ENCODE measurements around the gene NF1.

GRCh38 chr17:31095236-31096105 lies 694 bp downstream of the NF1 start:
- TF ChIP-seq, protein P1, sequence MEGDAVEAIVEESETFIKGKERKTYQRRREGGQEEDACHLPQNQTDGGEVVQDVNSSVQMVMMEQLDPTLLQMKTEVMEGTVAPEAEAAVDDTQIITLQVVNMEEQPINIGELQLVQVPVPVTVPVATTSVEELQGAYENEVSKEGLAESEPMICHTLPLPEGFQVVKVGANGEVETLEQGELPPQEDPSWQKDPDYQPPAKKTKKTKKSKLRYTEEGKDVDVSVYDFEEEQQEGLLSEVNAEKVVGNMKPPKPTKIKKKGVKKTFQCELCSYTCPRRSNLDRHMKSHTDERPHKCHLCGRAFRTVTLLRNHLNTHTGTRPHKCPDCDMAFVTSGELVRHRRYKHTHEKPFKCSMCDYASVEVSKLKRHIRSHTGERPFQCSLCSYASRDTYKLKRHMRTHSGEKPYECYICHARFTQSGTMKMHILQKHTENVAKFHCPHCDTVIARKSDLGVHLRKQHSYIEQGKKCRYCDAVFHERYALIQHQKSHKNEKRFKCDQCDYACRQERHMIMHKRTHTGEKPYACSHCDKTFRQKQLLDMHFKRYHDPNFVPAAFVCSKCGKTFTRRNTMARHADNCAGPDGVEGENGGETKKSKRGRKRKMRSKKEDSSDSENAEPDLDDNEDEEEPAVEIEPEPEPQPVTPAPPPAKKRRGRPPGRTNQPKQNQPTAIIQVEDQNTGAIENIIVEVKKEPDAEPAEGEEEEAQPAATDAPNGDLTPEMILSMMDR (IDR thresholded peaks at IDR 0.05 in 4 of 5, conservative IDR thresholded peaks at IDR 0.05 in 1 of 5): no peak
- no peak for TF ChIP-seq POLR2A (IDR thresholded peaks at IDR 0.05)
